DLD1 (cell line): ENCODE measurements around the gene COL9A3.

Experiments
- in situ Hi-C: cut with HindIII; loops from 2 replicates; pipeline ENCODE4 v1.10.0; 2017; ENCODE audit warnings: low sequenced_read_pairs

COL9A3 gene

GRCh38 chr20:62808211-62808865 is 8.5 kb upstream of the COL9A3 start:
- in situ Hi-C loops, result no loop called here

GRCh38 chr20:62809530-62810428 is 7.1 kb upstream of the COL9A3 start:
- in situ Hi-C loops, result no loop called here

GRCh38 chr20:62811320-62811719 is 5.5 kb upstream of the COL9A3 start:
- in situ Hi-C loops, result no loop called here

- in situ Hi-C loops, result no loop called here
Measured at GRCh38 chr20:62811720-62812119, 5.1 kb upstream of the COL9A3 start.

GRCh38 chr20:62812181-62812906 is 4.5 kb upstream of the COL9A3 start:
- in situ Hi-C loops, result no loop called here

- in situ Hi-C loops, result no loop called here
Measured at GRCh38 chr20:62812907-62813200, 4.0 kb upstream of the COL9A3 start.

- in situ Hi-C loops, result no loop called here
Measured at GRCh38 chr20:62813588-62813987, 3.3 kb upstream of the COL9A3 start.

- in situ Hi-C loops, result no loop called here
Measured at GRCh38 chr20:62814060-62814708, 2.7 kb upstream of the COL9A3 start.

GRCh38 chr20:62814709-62815065 is 2.2 kb upstream of the COL9A3 start:
- in situ Hi-C loops, result no loop called here

GRCh38 chr20:62815066-62815991 is 1.5 kb upstream of the COL9A3 start:
- in situ Hi-C loops, result no loop called here

GRCh38 chr20:62816031-62816883 is 593 bp upstream of the COL9A3 start:
- in situ Hi-C loops, result no loop called here

- in situ Hi-C loops, result no loop called here
Measured at GRCh38 chr20:62817975-62818591, 1.2 kb downstream of the COL9A3 start.

GRCh38 chr20:62818592-62819493 is 2.0 kb downstream of the COL9A3 start:
- in situ Hi-C loops, result no loop called here

- in situ Hi-C loops, result no loop called here
Measured at GRCh38 chr20:62819494-62820174, 2.8 kb downstream of the COL9A3 start.

GRCh38 chr20:62820208-62820961 is 3.5 kb downstream of the COL9A3 start:
- in situ Hi-C loops, result no loop called here

- in situ Hi-C loops, result no loop called here
Measured at GRCh38 chr20:62820962-62821725, 4.3 kb downstream of the COL9A3 start.
